ENCODE data around the gene ANKRD11.

ANKRD11 gene

DNA sequence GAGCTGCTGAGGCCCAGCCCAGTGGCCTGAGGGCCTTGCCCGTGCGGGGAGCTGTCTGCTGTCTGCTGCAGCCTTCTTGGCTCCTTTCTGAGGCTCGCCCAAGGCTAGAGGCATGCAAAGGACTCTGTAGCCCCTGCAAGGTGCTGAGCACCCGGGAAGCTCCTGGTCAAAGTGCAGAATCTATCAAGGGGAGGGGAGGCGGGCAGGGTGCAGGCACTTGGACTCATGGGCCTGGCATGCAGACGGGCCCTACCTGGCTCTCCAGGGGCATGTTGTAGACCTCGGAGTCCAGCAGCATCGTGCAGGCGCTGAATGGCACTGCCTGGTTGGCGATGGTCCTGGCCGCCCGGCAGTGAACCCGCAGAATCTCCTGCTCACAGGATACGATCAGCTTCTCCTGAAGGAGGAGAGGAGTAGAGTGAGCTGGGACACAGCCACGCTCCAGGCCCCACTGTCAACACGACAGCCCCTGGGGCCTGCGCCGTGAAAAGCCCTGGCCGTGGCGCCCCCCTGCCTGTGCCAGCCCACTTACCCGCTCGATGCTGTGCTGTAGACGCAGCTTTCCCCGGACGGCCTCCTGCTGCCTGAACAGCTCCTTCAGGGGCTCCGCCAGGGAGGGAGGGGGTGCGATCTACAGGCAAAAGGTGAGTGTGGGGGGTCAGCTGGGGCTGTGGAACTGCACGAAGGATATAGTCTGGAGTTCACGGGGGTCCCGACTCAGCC lies 215.6 kb downstream of the ANKRD11 start:
- TF ChIP-seq, protein P1, sequence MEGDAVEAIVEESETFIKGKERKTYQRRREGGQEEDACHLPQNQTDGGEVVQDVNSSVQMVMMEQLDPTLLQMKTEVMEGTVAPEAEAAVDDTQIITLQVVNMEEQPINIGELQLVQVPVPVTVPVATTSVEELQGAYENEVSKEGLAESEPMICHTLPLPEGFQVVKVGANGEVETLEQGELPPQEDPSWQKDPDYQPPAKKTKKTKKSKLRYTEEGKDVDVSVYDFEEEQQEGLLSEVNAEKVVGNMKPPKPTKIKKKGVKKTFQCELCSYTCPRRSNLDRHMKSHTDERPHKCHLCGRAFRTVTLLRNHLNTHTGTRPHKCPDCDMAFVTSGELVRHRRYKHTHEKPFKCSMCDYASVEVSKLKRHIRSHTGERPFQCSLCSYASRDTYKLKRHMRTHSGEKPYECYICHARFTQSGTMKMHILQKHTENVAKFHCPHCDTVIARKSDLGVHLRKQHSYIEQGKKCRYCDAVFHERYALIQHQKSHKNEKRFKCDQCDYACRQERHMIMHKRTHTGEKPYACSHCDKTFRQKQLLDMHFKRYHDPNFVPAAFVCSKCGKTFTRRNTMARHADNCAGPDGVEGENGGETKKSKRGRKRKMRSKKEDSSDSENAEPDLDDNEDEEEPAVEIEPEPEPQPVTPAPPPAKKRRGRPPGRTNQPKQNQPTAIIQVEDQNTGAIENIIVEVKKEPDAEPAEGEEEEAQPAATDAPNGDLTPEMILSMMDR (IDR thresholded peaks at IDR 0.05; ENCODE audit: control extremely low read depth, extremely low read depth, low read depth, missing control alignments) = no peak
- POLR2A ChIA-PET = no interaction called here
- CTCF ChIA-PET = interaction anchor here (0.9 kb wide), 1 partner anchor 10 kb away, joined by 4 read pairs; no protein-coding TSS in a partner anchor
- no peak for DNase-seq (ENCODE audit: extremely low spot score)

DNA sequence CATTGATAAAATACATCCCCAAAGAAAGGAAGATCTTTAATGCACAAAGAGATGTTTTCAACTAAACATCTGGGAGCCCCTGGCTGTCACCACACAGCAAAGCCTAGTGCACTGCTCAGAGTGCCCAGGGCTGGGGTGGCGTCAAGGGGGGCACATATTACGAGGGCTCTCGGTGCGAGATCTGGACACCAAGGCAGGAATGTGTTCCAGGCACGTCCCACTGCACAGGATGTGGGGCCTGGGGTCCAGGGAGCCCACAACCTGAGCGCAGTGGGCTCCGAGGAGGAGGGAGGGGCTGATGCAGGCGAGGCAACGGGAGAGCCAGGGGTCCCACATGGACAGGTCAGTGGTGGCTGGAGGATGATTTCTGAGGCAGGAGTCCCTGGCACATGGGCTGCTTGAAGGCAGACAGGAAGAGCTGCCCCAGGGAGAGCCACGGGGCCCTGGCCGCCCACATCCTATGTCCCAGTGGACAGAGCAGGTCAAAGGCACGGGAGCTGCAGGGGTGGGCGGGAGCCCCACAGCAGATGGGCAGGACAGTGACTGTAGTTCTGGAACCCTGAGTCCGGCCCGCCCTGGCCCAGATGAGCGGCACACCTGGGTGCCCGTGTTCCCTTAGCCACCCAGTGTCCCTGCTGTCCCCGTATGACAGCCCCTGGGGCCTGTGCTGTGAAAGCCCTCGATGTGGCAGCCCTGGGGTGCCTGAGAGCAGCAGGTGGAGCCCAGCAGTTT lies 216.5 kb downstream of the ANKRD11 start:
- TF ChIP-seq, protein P1 (IDR thresholded peaks at IDR 0.05; ENCODE audit: control extremely low read depth, extremely low read depth, low read depth, missing control alignments) = no peak
- ChIA-PET CTCF (no interaction called here), POLR2A (no interaction called here)
- DNase-seq (ENCODE audit: extremely low spot score) = no peak

DNA sequence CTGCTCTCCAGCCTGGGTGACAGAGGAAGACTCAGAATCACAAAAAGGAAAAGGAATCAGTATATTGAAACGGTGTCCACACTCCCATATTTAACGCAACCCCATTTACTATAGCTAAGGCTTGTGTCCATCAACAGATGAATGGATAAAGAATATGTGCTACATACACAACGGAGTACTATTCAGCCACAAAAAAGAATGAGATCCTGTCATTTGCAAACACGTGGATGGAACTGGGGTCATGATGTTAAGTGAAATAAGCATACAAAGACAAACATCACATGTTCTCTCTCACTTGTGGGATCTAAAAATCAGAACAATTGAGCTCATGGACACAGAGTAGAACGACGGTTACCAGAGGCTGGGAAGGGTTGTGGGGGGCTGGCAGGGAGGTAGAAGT lies 217.7 kb downstream of the ANKRD11 start:
- ChIA-PET CTCF (interaction anchor here (1.3 to 1.5 kb wide), 2 partner anchors 41 to 536 kb away, joined by 4 to 5 read pairs; no protein-coding TSS in a partner anchor), POLR2A (interaction anchor here (0.7 kb wide), 1 partner anchor 41 kb away, joined by 6 read pairs; no protein-coding TSS in a partner anchor)
- DNase-seq (ENCODE audit: extremely low spot score) = no peak
- TF ChIP-seq, protein P1 (IDR thresholded peaks at IDR 0.05; ENCODE audit: control extremely low read depth, extremely low read depth, low read depth, missing control alignments) = no peak

DNA sequence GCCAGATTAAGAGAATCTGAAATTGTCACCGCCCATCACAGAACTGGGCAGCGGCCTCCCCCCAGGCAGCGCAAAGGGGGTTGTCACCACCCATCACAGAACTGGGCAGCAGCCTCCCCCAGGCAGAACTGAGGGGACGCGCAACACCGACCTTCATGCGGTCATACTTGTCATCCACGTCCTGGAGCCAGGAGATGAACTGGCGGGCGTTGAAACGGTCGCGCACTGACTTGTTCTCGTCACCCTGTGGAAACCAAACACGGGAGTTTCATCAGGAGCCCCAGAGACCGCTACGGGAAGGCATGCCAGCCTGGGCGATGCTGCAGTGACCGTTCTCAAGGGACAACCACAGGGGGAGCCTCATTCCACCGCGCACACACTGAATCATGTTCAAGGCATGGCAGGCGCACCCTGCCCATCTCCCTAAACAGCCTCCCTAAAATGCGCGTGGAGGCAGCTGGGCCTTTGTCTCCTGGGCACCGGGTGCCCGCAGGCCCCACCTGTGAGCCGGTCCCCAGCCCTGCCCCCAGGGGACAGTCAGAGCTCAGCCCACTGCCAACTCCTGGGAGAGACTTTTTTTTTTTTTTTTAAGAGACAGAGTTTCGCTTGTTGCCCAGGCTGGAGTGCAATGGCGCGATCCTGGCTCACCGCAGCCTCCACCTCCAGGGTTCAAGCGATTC lies 219.6 kb downstream of the ANKRD11 start:
- CTCF ChIA-PET = interaction anchor here (1.5 to 1.8 kb wide), 3 partner anchors 18 to 534 kb away, joined by 4 to 8 read pairs (median 4); no protein-coding TSS in a partner anchor

DNA sequence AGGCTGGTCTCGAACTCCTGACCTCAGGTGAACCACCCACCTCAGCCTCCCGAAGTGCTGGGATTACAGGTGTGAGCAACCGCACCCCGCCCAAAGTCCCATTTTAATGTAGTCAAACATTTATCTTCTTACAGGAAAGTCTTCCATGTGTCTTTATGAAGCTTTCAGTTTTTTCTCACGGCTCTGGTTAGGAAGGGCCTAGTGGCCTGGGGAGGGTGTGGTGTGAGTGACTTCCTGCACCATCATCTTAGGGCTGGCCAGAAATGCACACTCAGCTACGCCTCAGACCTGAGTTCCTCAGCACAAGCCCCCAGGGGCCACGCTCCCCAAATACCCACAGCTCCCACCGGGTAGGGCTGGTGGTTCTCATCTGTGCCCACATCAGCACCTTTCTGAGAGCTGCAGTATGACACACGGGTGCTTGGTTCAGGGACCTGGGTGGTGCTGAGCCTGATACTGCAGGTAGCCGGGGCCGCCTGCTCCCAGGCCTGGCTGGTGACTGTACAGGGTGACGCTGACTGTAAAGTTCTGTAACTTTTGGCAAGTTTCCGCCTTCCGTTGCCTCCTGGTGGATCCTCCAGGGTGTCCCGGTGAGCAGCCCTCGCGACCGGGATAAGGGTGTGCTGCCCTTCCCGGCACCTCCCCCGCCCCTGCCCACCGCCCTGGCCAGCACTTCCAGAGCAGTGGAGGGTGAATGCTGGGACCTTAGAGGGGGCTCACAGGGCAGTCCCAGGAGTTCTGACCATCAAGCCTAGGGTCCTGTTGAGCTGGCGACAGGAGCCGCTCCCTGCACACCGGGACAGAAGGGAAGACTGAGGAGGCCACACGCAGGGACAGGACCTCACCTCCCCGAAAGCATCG lies 220.3 kb downstream of the ANKRD11 start:
- ChIA-PET CTCF (interaction anchor here (1.7 kb wide), 1 partner anchor 19 kb away, joined by 4 read pairs; no protein-coding TSS in a partner anchor), POLR2A (interaction anchor here (0.6 kb wide), 1 partner anchor 215 kb away, joined by 4 read pairs; no protein-coding TSS in a partner anchor)
- DNase-seq (ENCODE audit: extremely low spot score) = no peak
- TF ChIP-seq, protein P1 (IDR thresholded peaks at IDR 0.05; ENCODE audit: control extremely low read depth, extremely low read depth, low read depth, missing control alignments) = no peak

More for the DNA sequence above, 219.6 kb downstream of the ANKRD11 start:
- POLR2A ChIA-PET = no interaction called here
- no peak for DNase-seq (ENCODE audit: extremely low spot score)
- TF ChIP-seq, protein P1 (IDR thresholded peaks at IDR 0.05; ENCODE audit: control extremely low read depth, extremely low read depth, low read depth, missing control alignments) = no peak
